H1 (cell line): ENCODE data around the gene NAIF1. TPM values are rescaled to one million over a fixed set of nuclear protein-coding genes. Genes with fewer than 3 reads are reported as not detected.

Experiments used
- ASH2L ChIP-seq: fragments of 200-600, 300-600 bp; sonication (generic); IDR thresholded peaks from one replicate; pipeline ENCODE4 v1.7.1; 2017; ENCODE audit warnings: low read length
- CBX5 ChIP-seq: fragments of 300-800, 300-1000 bp; sonication (generic); IDR thresholded peaks from 2 replicates; pipeline ENCODE4 v1.7.1; 2016; ENCODE audit warnings: antibody characterized with exemption, low read length, low read depth
- CHD7 ChIP-seq: fragments of 300-600 bp; sonication (generic); IDR thresholded peaks from 2 replicates; pipeline ENCODE4 v1.7.1; 2012; ENCODE audit warnings: low read length, moderate library complexity, mild to moderate bottlenecking, inconsistent platforms; ENCODE audit not compliant: insufficient replicate concordance
- FOSL1 ChIP-seq: IDR thresholded peaks from 2 replicates; pipeline ENCODE4 v1.6.1; 2011; ENCODE audit warnings: mild to moderate bottlenecking, low read depth, low read length, moderate library complexity; ENCODE audit not compliant: insufficient read depth
- MAFK ChIP-seq: IDR thresholded peaks from 2 replicates; pipeline ENCODE4 v1.6.1; 2012; ENCODE audit warnings: low read depth, mild to moderate bottlenecking, improper control_type of control experiment, low read length
- RAD21 ChIP-seq, 2 experiments: IDR thresholded peaks in 1 of 2; conservative IDR thresholded peaks in 1 of 2; 2 replicates each; pipeline ENCODE4 v1.6.1; 2011; ENCODE audit warnings: low read depth in 2 of 2, low read length in 2 of 2, improper control_type of control experiment in 1 of 2, inconsistent platforms in 1 of 2, mild to moderate bottlenecking in 1 of 2, moderate library complexity in 1 of 2
- SP2 ChIP-seq: IDR thresholded peaks from 2 replicates; pipeline ENCODE4 v1.6.1; 2012; ENCODE audit warnings: mild to moderate bottlenecking, low read length, inconsistent platforms
- SP4 ChIP-seq: IDR thresholded peaks from 2 replicates; pipeline ENCODE4 v1.6.1; 2012; ENCODE audit warnings: low read length, inconsistent platforms
- polyA plus RNA-seq, 7 experiments: library from polyadenylated mRNA; depleted of rRNA in 3 of 7; stranded (reverse) in 5 of 7; unstranded in 2 of 7; fragments of >200 nt in 5 of 7; fragments of 200-250 nt in 2 of 7; gene quantifications; 1 replicate in 5 of 7; 2 replicates in 1 of 7; 4 replicates in 1 of 7; pipeline versions ENCODE4 v1.2.1 to v1.2.3, GENCODE V29; 2011 to 2013; ENCODE audit warnings: missing spikeins in 2 of 7, mixed read lengths in 2 of 7
- total RNA-seq: library from RNA; stranded (reverse); fragmentation: NEBNext Ultra II Directional; extraction: Animal tissue kit (Norgen Biotek cat#: 25700); gene quantifications from 2 replicates; pipeline ENCODE4 v1.2.1, GENCODE V29; 2021

The NAIF1 gene
- total and polyA plus RNA-seq, 2 of the 8 experiments (the other 6 are each of a cell fraction or from before 2014, with no cell fraction given), result 8.7 to 9.0 TPM

- no peak for TF ChIP-seq CHD7
- TF ChIP-seq CBX5, result no peak
- TF ChIP-seq SP4, result no peak
- TF ChIP-seq FOSL1, result no peak
- TF ChIP-seq ASH2L, result no peak
- no peak for TF ChIP-seq RAD21 (IDR thresholded peaks at IDR 0.05 in 1 of 2, conservative IDR thresholded peaks at IDR 0.05 in 1 of 2; ENCODE audit: low read depth in 2 of 2, low read length in 2 of 2)
- TF ChIP-seq MAFK, result no peak
- TF ChIP-seq SP2, result no peak
Measured at GRCh38 chr9:128057724-128058409, 9.3 kb downstream of the NAIF1 start (continued).
